OCI-LY3 (cell line): ENCODE measurements around the gene RHBG.
"Not testable (repeated sequence)": the region's sequence is repeated elsewhere in the genome, so short reads cannot be mapped to it uniquely, and the experiment has no call there.

ENCODE experiments used
- H2AFZ ChIP-seq: fragments of 200-600, 300-600 bp; shearing (Covaris generic); 2 replicates; pipeline ENCODE4 v1.6.0; 2014; ENCODE audit warnings: antibody characterized with exemption, low read depth, low read length
- H3K27ac ChIP-seq: fragments of 200-600, 300-600 bp; sonication (generic); 2 replicates; pipeline ENCODE4 v1.5.1; 2014; ENCODE audit warnings: mild to moderate bottlenecking, low read length, moderate library complexity, mixed read lengths
- H3K27me3 ChIP-seq: fragments of 200-600, 300-600 bp; sonication (generic); 2 replicates; pipeline ENCODE4 v1.6.1; 2014; ENCODE audit warnings: low read depth, low read length, mixed read lengths
- H3K36me3 ChIP-seq: fragments of 200-600, 300-600 bp; sonication (generic); replicated peaks from 2 replicates; pipeline ENCODE3; 2014; ENCODE audit warnings: low read depth, low read length, mixed read lengths
- H3K4me1 ChIP-seq: fragments of 300-600, 200-600 bp; sonication (generic); 2 replicates; pipeline ENCODE4 v1.6.1; 2014; ENCODE audit warnings: low read length, mixed read lengths
- H3K4me2 ChIP-seq: fragments of 200-600, 300-600 bp; sonication (generic); 2 replicates; pipeline ENCODE4 v1.6.1; 2014; ENCODE audit warnings: low read length, mixed read lengths
- H3K4me3 ChIP-seq: fragments of 300-600, 200-600 bp; sonication (generic); 2 replicates; pipeline ENCODE4 v1.5.1; 2014; ENCODE audit warnings: antibody characterized with exemption, mild to moderate bottlenecking, low read length, moderate library complexity
- H3K79me2 ChIP-seq: fragments of 300-600, 200-600 bp; shearing (Covaris generic); 2 replicates; pipeline ENCODE4 v1.6.1; 2014; ENCODE audit warnings: mild to moderate bottlenecking, low read length, mixed read lengths
- H3K9ac ChIP-seq: fragments of 300-600, 200-600 bp; shearing (Covaris generic); 2 replicates; pipeline ENCODE4 v1.6.0; 2014; ENCODE audit warnings: mild to moderate bottlenecking, low read length, moderate library complexity
- H3K9me3 ChIP-seq: fragments of 200-600, 300-600 bp; shearing (Covaris generic); 2 replicates; pipeline ENCODE4 v1.6.1; 2014; ENCODE audit warnings: low read length, mixed read lengths; ENCODE audit not compliant: insufficient read depth
- H4K20me1 ChIP-seq: fragments of 200-600, 300-600 bp; sonication (generic); 2 replicates; pipeline ENCODE4 v1.6.1; 2016; ENCODE audit warnings: low read length, mixed read lengths; ENCODE audit not compliant: insufficient read depth
- EZH2phosphoT487 ChIP-seq: fragments of 200-600 bp; shearing (Covaris generic); IDR thresholded peaks from 2 replicates; pipeline ENCODE4 v1.6.1; 2018; ENCODE audit warnings: antibody characterized with exemption, mixed run types, low read depth
- TF ChIP-seq, protein P1 (sequence below): fragments of 200-600, 300-600 bp; sonication (generic); IDR thresholded peaks from 2 replicates; pipeline ENCODE4 v1.5.1; 2014; ENCODE audit warnings: antibody characterized with exemption, low read length, low read depth

Gene RHBG, protein sequence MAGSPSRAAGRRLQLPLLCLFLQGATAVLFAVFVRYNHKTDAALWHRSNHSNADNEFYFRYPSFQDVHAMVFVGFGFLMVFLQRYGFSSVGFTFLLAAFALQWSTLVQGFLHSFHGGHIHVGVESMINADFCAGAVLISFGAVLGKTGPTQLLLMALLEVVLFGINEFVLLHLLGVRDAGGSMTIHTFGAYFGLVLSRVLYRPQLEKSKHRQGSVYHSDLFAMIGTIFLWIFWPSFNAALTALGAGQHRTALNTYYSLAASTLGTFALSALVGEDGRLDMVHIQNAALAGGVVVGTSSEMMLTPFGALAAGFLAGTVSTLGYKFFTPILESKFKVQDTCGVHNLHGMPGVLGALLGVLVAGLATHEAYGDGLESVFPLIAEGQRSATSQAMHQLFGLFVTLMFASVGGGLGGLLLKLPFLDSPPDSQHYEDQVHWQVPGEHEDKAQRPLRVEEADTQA

DNA sequence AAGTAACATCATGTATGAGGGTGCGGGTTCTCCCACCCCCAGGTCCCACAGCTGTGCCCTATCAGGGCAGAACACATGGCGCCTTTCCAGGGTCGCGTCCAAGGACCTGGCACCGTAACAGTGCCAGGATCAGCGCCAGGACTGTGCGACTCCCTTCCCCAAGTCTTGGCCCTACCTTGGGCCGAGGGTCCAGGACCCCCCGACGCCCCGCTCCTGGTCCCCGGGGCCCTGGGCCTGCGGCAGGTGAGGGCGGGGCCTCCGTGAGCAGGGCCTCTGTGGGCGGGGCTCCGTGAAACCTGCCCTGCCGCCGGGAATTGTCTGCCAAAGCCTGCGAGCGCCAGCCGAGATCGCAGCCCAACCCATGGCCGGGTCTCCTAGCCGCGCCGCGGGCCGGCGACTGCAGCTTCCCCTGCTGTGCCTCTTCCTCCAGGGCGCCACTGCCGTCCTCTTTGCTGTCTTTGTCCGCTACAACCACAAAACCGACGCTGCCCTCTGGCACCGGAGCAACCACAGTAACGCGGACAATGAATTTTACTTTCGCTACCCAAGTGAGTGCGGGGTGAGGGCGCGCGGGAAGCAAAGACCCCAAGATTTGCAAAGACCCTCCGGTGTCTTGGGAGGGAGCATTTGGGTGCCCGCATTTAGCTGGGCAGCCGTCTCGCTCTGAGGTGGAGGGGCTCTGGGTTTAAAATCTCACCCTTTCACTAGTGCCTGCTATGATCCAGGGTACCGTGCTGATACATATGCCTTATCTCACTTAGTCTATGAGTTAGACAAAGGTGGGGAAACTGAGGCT is at the start of gene RHBG:
RHBG (plus strand) TSS at position 323 of the 796 bp plus-strand sequence; CDS start at position 362, 39 bp downstream.
- no peaks in the 10 kb centered on the region for H4K20me1 ChIP-seq
- no peak for TF ChIP-seq EZH2phosphoT487
- TF ChIP-seq, protein P1, sequence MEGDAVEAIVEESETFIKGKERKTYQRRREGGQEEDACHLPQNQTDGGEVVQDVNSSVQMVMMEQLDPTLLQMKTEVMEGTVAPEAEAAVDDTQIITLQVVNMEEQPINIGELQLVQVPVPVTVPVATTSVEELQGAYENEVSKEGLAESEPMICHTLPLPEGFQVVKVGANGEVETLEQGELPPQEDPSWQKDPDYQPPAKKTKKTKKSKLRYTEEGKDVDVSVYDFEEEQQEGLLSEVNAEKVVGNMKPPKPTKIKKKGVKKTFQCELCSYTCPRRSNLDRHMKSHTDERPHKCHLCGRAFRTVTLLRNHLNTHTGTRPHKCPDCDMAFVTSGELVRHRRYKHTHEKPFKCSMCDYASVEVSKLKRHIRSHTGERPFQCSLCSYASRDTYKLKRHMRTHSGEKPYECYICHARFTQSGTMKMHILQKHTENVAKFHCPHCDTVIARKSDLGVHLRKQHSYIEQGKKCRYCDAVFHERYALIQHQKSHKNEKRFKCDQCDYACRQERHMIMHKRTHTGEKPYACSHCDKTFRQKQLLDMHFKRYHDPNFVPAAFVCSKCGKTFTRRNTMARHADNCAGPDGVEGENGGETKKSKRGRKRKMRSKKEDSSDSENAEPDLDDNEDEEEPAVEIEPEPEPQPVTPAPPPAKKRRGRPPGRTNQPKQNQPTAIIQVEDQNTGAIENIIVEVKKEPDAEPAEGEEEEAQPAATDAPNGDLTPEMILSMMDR = no peak
- H3K36me3 ChIP-seq = no peaks in the 10 kb centered on the region
- H3K4me3 ChIP-seq = no peak within 1 kb of the TSS
- no peaks in the 10 kb centered on the region for H3K79me2 ChIP-seq
- H3K27ac ChIP-seq = no peak within 1 kb of the TSS
- no peak within 1 kb of the TSS for H3K9ac ChIP-seq
- no peaks in the 10 kb centered on the region for H3K4me1 ChIP-seq
- peaks cover 25% of the 10 kb centered on the region for H3K27me3 ChIP-seq
- H2AFZ ChIP-seq = no peak within 1 kb of the TSS
- H3K9me3 ChIP-seq = no peaks in the 10 kb centered on the region
- no peak within 1 kb of the TSS for H3K4me2 ChIP-seq

DNA sequence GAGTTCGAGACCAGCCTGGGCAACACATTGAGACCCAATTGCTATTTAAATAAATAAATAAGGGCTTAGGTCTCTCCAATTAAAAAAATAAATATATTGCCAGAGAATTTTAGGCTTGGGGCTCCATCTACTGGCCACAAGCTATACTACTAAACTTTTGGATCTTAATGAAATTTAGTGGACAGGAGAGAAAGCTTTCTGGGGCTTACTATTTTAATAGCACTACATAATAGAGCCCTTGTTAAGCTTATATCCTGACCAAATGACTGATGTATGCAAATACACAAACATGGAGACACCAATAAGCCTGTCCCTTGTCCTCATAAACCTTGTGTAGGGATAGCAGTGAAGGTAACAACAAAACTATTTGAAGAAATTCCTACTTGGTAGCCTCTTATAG is 49.3 kb upstream of the RHBG start:
- Histone ChIP-seq H3K27me3 (no peaks in the 10 kb centered on the region), H3K4me2 (no peak overlapping the region), H3K36me3 (peaks cover 71% of the 10 kb centered on the region), H3K9me3 (no peaks in the 10 kb centered on the region), H4K20me1 (no peaks in the 10 kb centered on the region), H3K27ac (no peak overlapping the region), H2AFZ (no peak overlapping the region), H3K4me3 (no peak overlapping the region), H3K79me2 (no peaks in the 10 kb centered on the region), H3K9ac (no peak overlapping the region), H3K4me1 (no peaks in the 10 kb centered on the region)
- no peak for TF ChIP-seq EZH2phosphoT487
- TF ChIP-seq, protein P1 = peak; percentile 69

DNA sequence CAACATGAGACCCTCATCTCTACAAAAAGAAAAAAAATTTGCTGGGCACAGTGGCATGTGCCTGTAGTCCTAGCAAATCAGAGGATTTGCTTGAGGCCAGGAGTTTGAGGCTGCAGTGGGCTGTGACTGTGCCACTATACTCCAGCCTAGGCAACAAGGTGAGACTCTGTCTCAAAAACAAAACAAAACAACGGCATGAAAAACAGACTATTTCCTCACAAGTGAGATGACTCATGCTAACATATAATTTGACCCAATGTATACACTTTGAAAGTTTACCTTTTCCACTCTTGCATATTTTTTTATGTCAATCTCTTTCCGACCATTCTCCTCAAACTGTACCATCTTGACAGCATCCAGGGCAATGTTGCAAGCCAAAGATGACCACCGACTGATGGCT is 48.5 kb upstream of the RHBG start:
- no peak overlapping the region for H2AFZ ChIP-seq
- no peak overlapping the region for H3K27ac ChIP-seq
- H3K27me3 ChIP-seq = no peaks in the 10 kb centered on the region
- peaks cover 71% of the 10 kb centered on the region for H3K36me3 ChIP-seq
- H4K20me1 ChIP-seq = no peaks in the 10 kb centered on the region
- no peaks in the 10 kb centered on the region for H3K4me1 ChIP-seq
- no peak overlapping the region for H3K4me3 ChIP-seq
- no peaks in the 10 kb centered on the region for H3K9me3 ChIP-seq
- no peak overlapping the region for H3K4me2 ChIP-seq
- TF ChIP-seq, protein P1 = no peak
- TF ChIP-seq EZH2phosphoT487 = no peak
- H3K9ac ChIP-seq = no peak overlapping the region
- H3K79me2 ChIP-seq = peaks cover 6% of the 10 kb centered on the region; the same call in 1 of the 2 replicates

DNA sequence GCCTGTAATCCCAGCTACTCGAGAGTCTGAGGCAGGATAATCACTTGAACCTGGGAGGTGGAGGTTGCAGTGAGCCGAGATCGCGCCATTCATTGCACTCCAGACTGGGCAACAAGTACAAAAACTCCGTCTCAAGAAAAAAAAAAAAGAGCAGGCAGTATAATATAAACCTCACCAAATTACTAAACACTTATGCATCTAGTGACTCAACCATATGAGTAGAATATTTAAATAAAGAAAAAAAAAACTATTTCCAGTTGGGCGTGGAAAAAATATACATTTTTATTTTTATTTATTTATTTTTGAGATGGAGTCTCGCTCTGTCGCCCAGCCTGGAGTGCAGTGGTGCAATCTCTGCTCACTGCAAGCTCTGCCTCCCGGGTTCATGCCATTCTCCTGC is 45.8 kb upstream of the RHBG start:
- not testable (repeated sequence) for H3K4me2 ChIP-seq, H3K4me1 ChIP-seq, H3K9me3 ChIP-seq, H3K27ac ChIP-seq, H3K79me2 ChIP-seq, H3K4me3 ChIP-seq, H3K27me3 ChIP-seq, H2AFZ ChIP-seq, H3K9ac ChIP-seq, H4K20me1 ChIP-seq
- peaks cover 51% of the 10 kb centered on the region for H3K36me3 ChIP-seq
